Activated T-helper 9 cell treated with anti-CD3 and anti-CD28 coated beads, Interleukin-2, amount 50 U/mL, for 16 hours (primary cell): ENCODE data around the gene PNMA6E.

Experiments used
- DNase-seq: peaks from one replicate; pipeline ENCODE4 v3.0.0-alpha.2; 2020; ENCODE audit warnings: low read depth

Gene PNMA6E

DNA sequence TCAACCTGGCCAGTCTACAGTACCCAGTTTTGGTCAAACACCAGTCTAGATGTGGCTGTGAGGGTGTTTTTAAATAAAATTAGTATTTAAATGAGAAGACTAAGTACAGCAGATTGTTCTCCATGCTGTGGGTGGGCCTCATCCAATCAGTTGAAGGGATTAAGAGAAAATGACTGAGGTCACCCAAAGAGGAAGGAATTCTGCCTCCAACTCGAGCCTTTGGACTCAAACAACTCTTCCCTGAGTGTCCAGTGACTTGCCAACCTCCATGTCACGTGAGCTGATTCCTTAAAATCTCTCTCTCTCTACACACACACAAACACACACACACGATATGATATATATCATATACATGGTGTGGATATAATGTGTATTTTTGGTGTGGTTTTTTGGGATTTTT lies 34.7 kb upstream of the PNMA6E start:
- no peak for DNase-seq

GRCh38 chrX:153434801-153435200 lies 33.7 kb upstream of the PNMA6E start:
- no peak for DNase-seq

GRCh38 chrX:153433781-153434285 lies 32.7 kb upstream of the PNMA6E start:
- DNase-seq = no peak

GRCh38 chrX:153433161-153433680 lies 32.1 kb upstream of the PNMA6E start:
- DNase-seq = no peak

GRCh38 chrX:153430796-153431195 lies 29.6 kb upstream of the PNMA6E start:
- no peak for DNase-seq

GRCh38 chrX:153426204-153426603 lies 25.1 kb upstream of the PNMA6E start:
- no peak for DNase-seq

- no peak for DNase-seq
These were observed 22.5 kb upstream of the PNMA6E start for GRCh38 chrX:153423652-153424051.

DNA sequence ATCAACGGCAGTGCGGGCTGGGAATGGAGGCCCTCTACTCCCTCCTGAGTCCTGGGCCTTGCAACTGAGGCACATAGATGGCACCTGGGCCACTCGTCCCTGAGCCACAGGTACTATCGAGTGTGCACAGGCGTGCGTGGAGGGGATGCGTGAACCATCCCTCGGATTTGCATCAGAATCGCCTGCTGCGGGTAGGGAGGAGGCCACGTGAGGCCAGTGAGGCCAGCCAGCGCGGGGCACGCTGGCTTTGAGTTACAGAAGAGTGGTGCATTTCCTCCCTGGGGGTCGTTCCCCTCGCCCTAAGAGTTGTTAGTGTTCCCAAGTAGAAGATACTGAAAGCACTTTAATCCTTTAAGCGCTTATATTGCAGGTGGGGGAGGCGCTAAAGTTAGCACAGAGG lies 20.7 kb upstream of the PNMA6E start:
- DNase-seq = no peak

GRCh38 chrX:153420851-153421599 lies 19.9 kb upstream of the PNMA6E start:
- DNase-seq = no peak

DNA sequence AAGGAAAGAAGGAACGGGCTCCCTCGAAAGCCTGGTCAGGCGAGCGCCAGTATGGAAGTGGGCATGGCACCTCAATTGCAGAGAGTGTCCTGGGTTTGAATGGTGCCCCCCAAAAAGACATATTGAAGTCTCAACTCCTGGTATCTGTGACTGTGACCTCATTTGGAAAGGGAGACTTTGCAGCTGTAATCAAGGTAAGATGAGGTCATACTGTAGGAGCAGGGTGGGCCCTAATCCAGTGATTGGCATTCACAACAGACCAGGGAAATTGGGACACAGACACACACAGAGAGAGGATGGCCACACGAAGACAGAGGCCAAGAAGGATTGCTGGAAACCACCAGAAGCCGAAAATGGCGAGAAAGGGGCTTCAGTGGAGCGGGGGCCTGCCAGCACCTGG lies 16.5 kb upstream of the PNMA6E start:
- no peak for DNase-seq

DNA sequence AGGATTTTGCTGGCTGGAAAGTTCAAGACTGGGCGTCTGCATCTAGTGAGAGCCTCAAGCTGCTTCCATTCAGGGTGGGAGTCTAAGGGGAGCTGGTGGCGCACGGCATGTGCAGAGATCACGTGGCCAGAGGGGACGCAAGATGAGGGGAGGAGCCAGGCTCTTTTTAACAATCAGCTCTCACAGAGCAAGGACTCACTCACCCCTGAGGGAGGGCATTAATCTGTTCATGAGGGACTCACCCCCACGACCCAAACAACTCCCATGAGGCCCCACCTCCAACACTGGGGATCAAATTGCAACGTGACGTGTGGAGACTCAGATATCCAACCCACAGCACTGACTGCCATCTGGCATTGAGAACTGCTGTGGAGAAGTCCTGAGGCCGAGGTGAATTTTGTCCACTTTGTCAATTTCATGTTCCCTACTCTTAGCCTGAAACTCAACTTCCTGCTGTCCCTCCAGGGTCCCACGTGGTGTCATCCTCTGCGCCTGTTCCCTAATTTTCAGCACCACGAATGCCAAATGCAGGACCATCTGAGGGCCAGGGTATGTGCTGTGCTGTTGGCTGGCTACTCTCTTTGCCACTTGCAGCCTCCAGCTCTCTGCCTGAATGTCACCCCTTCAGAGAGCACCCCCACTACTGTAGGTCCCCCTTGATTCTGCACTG lies 15.8 kb upstream of the PNMA6E start:
- no peak for DNase-seq

DNA sequence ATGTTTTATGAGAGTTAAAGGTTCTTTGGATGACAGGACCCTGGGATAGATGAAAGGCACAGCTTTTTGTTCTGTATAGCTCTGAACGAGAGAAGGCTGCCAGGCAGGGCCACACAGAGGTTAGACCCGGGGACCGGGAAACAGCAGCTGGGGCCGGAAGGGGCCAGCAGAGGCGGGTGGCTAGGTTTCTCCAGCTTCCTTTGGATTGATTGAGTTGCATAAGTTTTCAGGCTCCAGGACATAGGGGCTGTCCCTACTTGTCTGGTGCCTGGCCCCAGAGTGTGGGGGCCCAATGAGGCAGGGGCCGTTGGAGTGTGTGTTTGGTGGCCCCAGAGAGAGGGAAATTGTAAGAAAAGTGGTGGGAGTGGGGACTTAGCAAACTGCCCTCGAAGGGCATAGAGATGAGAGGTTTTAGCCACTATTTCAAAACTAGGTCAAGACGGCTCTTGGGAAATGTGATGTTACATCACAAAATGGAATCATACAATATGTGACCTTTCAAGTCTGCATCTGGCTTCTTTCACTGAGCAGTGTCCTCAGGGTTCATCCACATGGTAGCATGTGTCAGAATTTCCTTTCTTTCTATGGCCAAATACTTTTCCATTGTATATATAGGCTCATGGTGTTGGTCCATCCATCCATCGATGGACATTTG lies 13.8 kb upstream of the PNMA6E start:
- no peak for DNase-seq

GRCh38 chrX:153413731-153414130 lies 12.6 kb upstream of the PNMA6E start:
- DNase-seq = no peak

DNA sequence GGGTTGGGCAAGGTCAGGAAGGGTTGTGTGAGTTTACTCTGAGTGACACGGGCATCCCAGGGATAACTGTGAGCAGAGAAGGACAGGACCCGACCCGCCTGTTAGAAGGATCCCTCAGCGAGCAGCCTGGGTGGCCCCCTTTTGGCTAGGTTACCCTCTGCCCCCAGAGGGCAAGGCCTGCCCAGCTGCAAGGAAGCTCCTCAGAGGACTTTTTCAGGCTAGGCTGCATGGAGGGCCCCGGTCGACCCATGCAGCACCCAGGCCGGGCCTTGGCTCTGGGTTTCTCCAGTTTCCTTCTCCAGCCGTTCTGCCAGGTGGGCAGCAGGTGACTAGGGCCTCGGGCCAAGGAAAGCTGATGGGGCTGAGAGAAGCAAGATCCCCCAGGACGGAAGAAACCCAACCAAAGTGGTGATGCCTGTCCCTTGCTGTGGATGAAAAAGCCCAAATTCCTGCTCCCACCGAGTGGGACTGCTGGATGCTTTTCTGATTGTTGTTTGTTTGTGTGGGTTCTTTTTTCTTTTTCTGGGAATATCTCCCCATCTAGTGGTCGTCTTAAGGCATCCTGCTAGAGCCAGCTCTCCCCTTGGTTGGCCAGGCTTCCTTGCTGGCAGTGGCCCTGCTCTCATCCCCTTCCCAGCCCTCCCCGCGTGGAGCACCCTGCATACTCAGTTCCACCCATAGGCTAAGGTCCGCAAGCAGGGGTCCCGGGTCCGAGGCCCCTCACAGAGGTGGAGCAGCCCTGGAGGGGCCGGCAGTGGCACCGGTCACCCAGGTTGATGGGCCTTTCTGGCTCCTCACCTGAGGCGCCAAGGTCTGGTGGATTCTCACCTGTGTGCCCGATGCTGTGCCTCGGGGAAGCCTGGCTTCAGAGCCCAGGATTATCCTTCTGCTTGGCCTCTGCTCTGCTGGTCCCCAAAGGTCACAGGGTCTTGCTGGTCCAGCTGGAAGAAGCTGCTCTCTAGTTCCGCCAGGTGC lies 11.9 kb upstream of the PNMA6E start:
- DNase-seq = no peak

GRCh38 chrX:153411988-153412574 lies 10.9 kb upstream of the PNMA6E start:
- no peak for DNase-seq

GRCh38 chrX:153411255-153411987 lies 10.3 kb upstream of the PNMA6E start, which contains the start of gene ZFP92:
ZFP92 (plus strand) TSS chrX:153411472; CDS start chrX:153418323, 6,851 bp downstream.
- peak; percentile 25 for DNase-seq

DNA sequence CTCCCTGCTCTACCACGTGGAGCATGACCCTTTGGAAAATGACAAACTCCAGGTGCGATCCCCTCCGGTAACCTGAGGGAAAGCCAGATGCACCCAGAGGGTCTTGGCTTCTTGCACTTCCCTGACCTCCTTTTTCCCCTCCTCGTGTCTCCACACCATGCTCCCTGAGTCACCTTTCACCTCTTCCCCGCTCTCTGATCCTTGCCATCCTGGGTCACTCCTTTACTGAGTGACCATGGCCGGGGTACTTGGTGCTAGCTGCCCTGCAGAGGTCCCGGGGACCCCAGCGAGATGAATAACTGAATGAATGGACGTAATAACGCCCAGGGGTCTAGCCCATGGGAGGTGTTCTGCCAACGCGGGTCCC lies 9.7 kb upstream of the PNMA6E start:
- no peak for DNase-seq

GRCh38 chrX:153410373-153410772 lies 9.2 kb upstream of the PNMA6E start:
- no peak for DNase-seq

GRCh38 chrX:153409414-153410101 lies 8.4 kb upstream of the PNMA6E start:
- DNase-seq = no peak

DNA sequence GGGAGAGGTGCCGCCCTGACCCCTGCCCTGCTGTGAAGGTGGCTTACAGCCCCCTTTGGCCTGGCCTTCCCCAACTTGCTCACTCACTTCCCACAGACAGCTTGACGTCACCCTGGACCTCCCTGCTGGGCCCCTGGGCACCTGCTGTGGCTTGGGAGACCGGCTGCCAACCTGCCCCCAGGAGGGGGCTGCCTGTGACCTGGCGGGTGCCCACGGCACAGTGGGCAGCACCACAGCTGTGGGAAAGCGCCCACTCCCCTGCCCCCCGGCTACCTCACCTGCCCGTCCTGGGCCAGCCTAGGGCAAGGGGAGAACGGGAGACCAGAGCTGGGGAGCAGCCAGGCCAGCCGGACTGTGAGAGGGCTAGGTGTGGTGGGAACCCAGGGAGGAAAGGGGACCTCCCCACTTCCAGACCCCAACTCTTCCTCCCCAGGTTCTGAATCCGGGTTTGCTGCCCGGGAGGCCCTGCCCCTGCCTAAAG lies 7.8 kb upstream of the PNMA6E start:
- no peak for DNase-seq
